ENCODE results near the gene LIPC.

The LIPC gene

GRCh38 chr15:58431221-58432149, at the start of gene LIPC:
LIPC (plus strand) TSS chr15:58431991; CDS start chr15:58432033, 42 bp downstream.
- Histone ChIP-seq H3K4me1 (ENCODE audit: control insufficient read depth, insufficient read depth, low read length) (no peaks in the 10 kb centered on the region), H3K9ac (ENCODE audit: low read length) (no peak within 1 kb of the TSS), H3K36me3 (ENCODE audit: control insufficient read depth, insufficient read depth, low read length) (no peaks in the 10 kb centered on the region), H3K4me3 (ENCODE audit: low read length) (no peak within 1 kb of the TSS), H3K27ac (ENCODE audit: low read depth, low read length) (no peak within 1 kb of the TSS), H3K27me3 (ENCODE audit: control insufficient read depth, insufficient read depth, low read length) (no peaks in the 10 kb centered on the region)

DNA sequence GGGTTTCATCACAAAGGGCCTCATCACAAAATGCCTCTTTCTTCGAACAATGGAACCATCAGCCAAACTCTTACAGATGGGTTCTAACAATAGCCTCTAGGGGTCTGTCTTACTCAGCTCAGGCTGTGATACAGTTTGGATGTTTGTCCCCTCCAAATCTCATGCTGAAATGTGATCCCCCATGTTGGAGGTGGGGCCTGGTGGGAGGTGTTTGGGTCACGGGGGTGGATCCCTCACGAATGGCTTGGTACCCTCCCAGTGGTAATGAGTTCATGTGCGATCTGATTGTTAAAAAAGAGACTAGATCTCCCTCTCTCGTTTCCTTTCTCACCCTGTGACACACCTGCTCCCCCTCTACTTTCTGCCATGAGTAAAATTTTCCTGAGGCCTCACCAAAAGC, 47.9 kb upstream of the LIPC start:
- Histone ChIP-seq H3K27ac (ENCODE audit: low read depth, low read length) (no peak overlapping the region), H3K4me3 (ENCODE audit: low read length) (no peak overlapping the region), H3K27me3 (ENCODE audit: control insufficient read depth, insufficient read depth, low read length) (no peaks in the 10 kb centered on the region)

DNA sequence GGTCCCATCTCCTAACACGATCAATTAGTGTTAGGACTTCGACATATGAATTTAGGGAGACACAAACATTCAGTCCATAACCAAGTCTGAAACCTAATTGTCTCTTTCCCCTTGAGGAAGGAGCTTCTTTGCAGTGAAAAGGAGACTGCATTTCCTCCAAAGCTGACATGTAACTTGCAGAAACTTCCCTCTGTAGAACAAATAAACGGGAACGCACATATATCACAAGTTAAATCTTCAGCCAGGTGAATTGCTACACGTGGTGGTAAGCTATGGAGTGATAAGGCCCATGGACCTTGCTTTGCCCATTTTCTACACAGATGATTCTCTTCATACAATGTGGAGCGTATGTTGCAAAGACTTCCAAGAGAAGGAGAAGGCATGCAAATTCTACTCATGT, 47.1 kb upstream of the LIPC start:
- Histone ChIP-seq H3K9ac (ENCODE audit: low read length) (no peak overlapping the region), H3K4me3 (ENCODE audit: low read length) (no peak overlapping the region), H3K27ac (ENCODE audit: low read depth, low read length) (no peak overlapping the region), H3K27me3 (ENCODE audit: control insufficient read depth, insufficient read depth, low read length) (no peaks in the 10 kb centered on the region), H3K36me3 (ENCODE audit: control insufficient read depth, insufficient read depth, low read length) (no peaks in the 10 kb centered on the region), H3K4me1 (ENCODE audit: control insufficient read depth, insufficient read depth, low read length) (no peaks in the 10 kb centered on the region)

More for the DNA sequence above, 47.9 kb upstream of the LIPC start:
- H3K36me3 ChIP-seq (ENCODE audit: control insufficient read depth, insufficient read depth, low read length): no peaks in the 10 kb centered on the region
- H3K4me1 ChIP-seq (ENCODE audit: control insufficient read depth, insufficient read depth, low read length): no peaks in the 10 kb centered on the region
- H3K9ac ChIP-seq (ENCODE audit: low read length): no peak overlapping the region

DNA sequence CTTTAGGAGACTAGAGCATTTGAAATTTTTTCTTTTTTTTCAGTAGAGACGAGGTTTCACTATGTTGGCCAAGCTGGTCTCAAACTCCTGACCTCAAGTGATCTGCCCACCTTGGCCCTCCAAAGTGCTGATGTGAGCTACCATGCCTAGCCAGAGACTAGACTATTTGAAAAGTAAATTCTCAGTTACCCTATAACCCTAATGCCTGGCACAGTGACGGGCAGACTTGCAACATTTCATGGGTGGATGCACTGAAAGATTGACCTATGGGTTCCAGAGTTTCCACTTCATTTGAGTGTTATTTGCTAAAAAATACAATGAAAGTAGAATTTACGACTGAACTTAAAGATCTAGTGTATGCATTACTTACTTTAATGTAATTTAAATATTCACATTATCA, 45.7 kb upstream of the LIPC start:
- no peaks in the 10 kb centered on the region for H3K4me1 ChIP-seq (ENCODE audit: control insufficient read depth, insufficient read depth, low read length)
- H3K9ac ChIP-seq (ENCODE audit: low read length): no peak overlapping the region
- no peaks in the 10 kb centered on the region for H3K36me3 ChIP-seq (ENCODE audit: control insufficient read depth, insufficient read depth, low read length)
- no peak overlapping the region for H3K4me3 ChIP-seq (ENCODE audit: low read length)
- H3K27ac ChIP-seq (ENCODE audit: low read depth, low read length): no peak overlapping the region
- no peaks in the 10 kb centered on the region for H3K27me3 ChIP-seq (ENCODE audit: control insufficient read depth, insufficient read depth, low read length)

DNA sequence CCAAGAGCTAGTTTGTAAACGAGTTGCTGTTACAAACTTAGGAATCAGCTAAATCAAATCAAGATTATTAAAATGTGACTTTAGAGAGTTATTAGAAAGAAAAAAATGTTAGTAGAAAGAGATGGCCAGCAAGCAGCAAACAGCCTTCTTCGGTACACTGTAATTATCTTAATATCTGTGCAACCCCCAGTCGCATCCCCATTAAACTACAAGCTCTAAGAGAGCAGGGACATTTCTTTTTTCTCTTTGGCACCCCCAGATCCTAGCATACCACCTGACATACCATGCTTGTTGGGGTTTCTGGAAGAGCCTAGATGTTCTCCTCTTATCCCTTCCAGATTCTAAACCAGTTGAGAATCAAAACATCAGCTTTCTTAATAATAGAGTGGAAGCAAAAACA, 45.1 kb upstream of the LIPC start:
- Histone ChIP-seq H3K27me3 (ENCODE audit: control insufficient read depth, insufficient read depth, low read length) (no peaks in the 10 kb centered on the region), H3K27ac (ENCODE audit: low read depth, low read length) (no peak overlapping the region), H3K4me1 (ENCODE audit: control insufficient read depth, insufficient read depth, low read length) (no peaks in the 10 kb centered on the region), H3K4me3 (ENCODE audit: low read length) (no peak overlapping the region), H3K36me3 (ENCODE audit: control insufficient read depth, insufficient read depth, low read length) (no peaks in the 10 kb centered on the region), H3K9ac (ENCODE audit: low read length) (no peak overlapping the region)

GRCh38 chr15:58387130-58387529, 44.7 kb upstream of the LIPC start:
- Histone ChIP-seq H3K27ac (ENCODE audit: low read depth, low read length) (no peak overlapping the region), H3K4me1 (ENCODE audit: control insufficient read depth, insufficient read depth, low read length) (no peaks in the 10 kb centered on the region), H3K9ac (ENCODE audit: low read length) (no peak overlapping the region), H3K27me3 (ENCODE audit: control insufficient read depth, insufficient read depth, low read length) (no peaks in the 10 kb centered on the region), H3K4me3 (ENCODE audit: low read length) (no peak overlapping the region), H3K36me3 (ENCODE audit: control insufficient read depth, insufficient read depth, low read length) (no peaks in the 10 kb centered on the region)

- Histone ChIP-seq H3K27me3 (ENCODE audit: control insufficient read depth, insufficient read depth, low read length) (no peaks in the 10 kb centered on the region), H3K4me1 (ENCODE audit: control insufficient read depth, insufficient read depth, low read length) (no peaks in the 10 kb centered on the region), H3K27ac (ENCODE audit: low read depth, low read length) (no peak overlapping the region), H3K4me3 (ENCODE audit: low read length) (no peak overlapping the region), H3K9ac (ENCODE audit: low read length) (no peak overlapping the region), H3K36me3 (ENCODE audit: control insufficient read depth, insufficient read depth, low read length) (no peaks in the 10 kb centered on the region)
Observed at GRCh38 chr15:58388211-58388610, 43.6 kb upstream of the LIPC start.

DNA sequence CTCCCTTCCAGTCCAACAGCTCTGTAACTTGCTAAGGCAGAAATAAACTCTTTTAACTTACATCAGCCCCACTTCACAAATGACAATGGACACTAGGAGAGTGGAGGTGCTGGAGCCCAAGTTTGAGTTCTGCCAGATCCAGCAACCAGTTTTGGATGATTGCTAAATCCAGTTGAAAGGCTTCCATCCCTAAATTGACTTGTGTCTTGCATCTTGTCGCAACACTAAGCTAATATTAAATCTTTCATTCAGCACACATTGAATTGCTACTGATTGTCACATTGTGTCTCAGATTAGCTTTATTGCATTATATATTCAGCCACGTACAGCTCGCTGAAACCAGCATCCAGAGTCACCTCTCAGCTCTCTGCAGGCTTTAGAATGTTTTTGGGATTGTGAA, 41.7 kb upstream of the LIPC start:
- no peaks in the 10 kb centered on the region for H3K36me3 ChIP-seq (ENCODE audit: control insufficient read depth, insufficient read depth, low read length)
- H3K27ac ChIP-seq (ENCODE audit: low read depth, low read length): no peak overlapping the region
- H3K9ac ChIP-seq (ENCODE audit: low read length): no peak overlapping the region
- no peaks in the 10 kb centered on the region for H3K4me1 ChIP-seq (ENCODE audit: control insufficient read depth, insufficient read depth, low read length)
- no peak overlapping the region for H3K4me3 ChIP-seq (ENCODE audit: low read length)
- H3K27me3 ChIP-seq (ENCODE audit: control insufficient read depth, insufficient read depth, low read length): no peaks in the 10 kb centered on the region

DNA sequence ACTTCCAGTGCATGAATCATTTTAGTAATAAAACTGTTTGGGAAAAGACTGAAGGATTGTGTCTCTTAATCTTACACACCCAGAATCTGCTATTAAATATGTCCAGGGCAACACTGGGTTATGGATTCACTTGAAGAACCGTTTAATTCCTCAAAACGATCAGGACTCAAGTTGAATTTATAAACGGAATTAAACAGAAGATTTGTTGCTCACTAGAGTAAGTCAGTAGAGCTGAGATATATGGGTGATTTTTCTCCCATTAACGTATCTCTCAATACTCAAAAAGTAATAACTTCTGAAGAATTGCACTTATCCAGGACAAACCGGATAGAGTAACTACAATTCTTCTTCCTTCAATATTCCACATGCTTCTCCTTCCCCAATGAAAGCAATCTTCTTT, 41.1 kb upstream of the LIPC start:
- Histone ChIP-seq H3K4me3 (ENCODE audit: low read length) (no peak overlapping the region), H3K4me1 (ENCODE audit: control insufficient read depth, insufficient read depth, low read length) (no peaks in the 10 kb centered on the region), H3K9ac (ENCODE audit: low read length) (no peak overlapping the region), H3K27me3 (ENCODE audit: control insufficient read depth, insufficient read depth, low read length) (no peaks in the 10 kb centered on the region), H3K36me3 (ENCODE audit: control insufficient read depth, insufficient read depth, low read length) (no peaks in the 10 kb centered on the region), H3K27ac (ENCODE audit: low read depth, low read length) (no peak overlapping the region)

DNA sequence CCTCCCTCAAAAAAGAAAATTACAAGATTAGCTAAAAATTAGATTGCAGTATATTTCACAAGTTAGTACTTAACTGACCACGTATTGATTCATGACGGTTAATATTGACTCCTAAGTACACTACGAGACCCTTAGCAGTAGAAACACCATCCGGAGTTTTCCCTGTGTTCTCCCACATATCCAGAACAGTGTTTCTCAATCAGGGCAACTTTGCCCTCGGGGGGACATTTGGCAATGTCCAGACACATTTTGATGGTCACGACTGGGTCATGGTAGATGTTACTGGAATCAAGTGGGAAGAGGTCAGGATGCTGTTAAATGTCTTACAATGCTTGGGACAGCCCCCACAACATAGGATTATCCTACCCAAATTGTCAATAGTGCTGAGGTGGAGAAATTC, 40.7 kb upstream of the LIPC start:
- Histone ChIP-seq H3K27me3 (ENCODE audit: control insufficient read depth, insufficient read depth, low read length) (no peaks in the 10 kb centered on the region), H3K4me3 (ENCODE audit: low read length) (no peak overlapping the region), H3K27ac (ENCODE audit: low read depth, low read length) (no peak overlapping the region), H3K4me1 (ENCODE audit: control insufficient read depth, insufficient read depth, low read length) (no peaks in the 10 kb centered on the region), H3K9ac (ENCODE audit: low read length) (no peak overlapping the region), H3K36me3 (ENCODE audit: control insufficient read depth, insufficient read depth, low read length) (no peaks in the 10 kb centered on the region)

DNA sequence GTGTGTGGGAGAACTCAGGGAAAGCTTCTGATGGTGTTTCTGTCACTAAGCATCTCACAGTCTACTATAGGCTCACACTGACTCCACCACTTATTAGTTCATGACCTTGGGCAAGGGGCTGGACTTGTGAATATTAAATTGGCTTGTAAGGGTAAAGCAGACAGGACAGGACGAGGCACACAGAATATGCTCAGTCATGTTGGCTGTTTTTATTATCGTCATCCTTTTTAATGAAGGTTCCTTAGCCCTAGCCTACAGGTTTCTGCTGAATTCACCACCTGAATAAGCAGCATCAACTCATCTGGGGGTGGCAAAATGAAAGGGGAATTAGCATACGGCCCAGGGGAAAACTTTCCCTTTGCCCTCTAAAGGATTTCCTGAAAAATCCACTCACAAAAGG, 39.6 kb upstream of the LIPC start:
- no peaks in the 10 kb centered on the region for H3K27me3 ChIP-seq (ENCODE audit: control insufficient read depth, insufficient read depth, low read length)
- no peak overlapping the region for H3K27ac ChIP-seq (ENCODE audit: low read depth, low read length)

GRCh38 chr15:58392611-58393161, 39.1 kb upstream of the LIPC start:
- Histone ChIP-seq H3K27me3 (ENCODE audit: control insufficient read depth, insufficient read depth, low read length) (no peaks in the 10 kb centered on the region), H3K9ac (ENCODE audit: low read length) (no peak overlapping the region), H3K36me3 (ENCODE audit: control insufficient read depth, insufficient read depth, low read length) (no peaks in the 10 kb centered on the region), H3K27ac (ENCODE audit: low read depth, low read length) (no peak overlapping the region), H3K4me1 (ENCODE audit: control insufficient read depth, insufficient read depth, low read length) (no peaks in the 10 kb centered on the region), H3K4me3 (ENCODE audit: low read length) (no peak overlapping the region)

More for the DNA sequence above, 39.6 kb upstream of the LIPC start:
- Histone ChIP-seq H3K4me1 (ENCODE audit: control insufficient read depth, insufficient read depth, low read length) (no peaks in the 10 kb centered on the region), H3K9ac (ENCODE audit: low read length) (no peak overlapping the region), H3K4me3 (ENCODE audit: low read length) (no peak overlapping the region), H3K36me3 (ENCODE audit: control insufficient read depth, insufficient read depth, low read length) (no peaks in the 10 kb centered on the region)

DNA sequence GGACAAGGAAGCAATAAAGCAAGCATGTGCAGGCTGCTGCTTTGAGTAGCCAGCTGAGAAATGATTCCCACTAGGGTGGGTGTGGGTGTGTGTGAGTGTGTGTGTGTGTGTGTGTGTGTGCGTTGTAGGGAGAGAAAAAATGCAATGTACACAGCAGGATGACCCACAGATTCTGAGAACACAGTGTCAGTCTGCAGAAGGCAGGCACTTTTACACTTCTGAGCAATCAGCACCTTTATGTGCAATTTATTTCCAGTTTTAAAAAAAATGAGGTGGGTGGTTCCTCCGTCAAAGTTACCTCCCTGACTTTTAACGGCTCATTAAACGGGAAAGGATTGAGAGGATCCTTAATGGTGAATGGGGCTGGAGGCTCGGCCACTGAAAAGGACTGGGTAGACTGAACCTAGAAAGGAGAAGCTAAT, 38.5 kb upstream of the LIPC start:
- Histone ChIP-seq H3K27ac (ENCODE audit: low read depth, low read length) (no peak overlapping the region), H3K36me3 (ENCODE audit: control insufficient read depth, insufficient read depth, low read length) (no peaks in the 10 kb centered on the region), H3K4me1 (ENCODE audit: control insufficient read depth, insufficient read depth, low read length) (no peaks in the 10 kb centered on the region)

More for the DNA sequence above, 38.5 kb upstream of the LIPC start:
- Histone ChIP-seq H3K4me3 (ENCODE audit: low read length) (no peak overlapping the region), H3K9ac (ENCODE audit: low read length) (no peak overlapping the region), H3K27me3 (ENCODE audit: control insufficient read depth, insufficient read depth, low read length) (no peaks in the 10 kb centered on the region)
